Upper lobe of left lung (tissue), 6 donors: ENCODE measurements around the gene RNASET2. TPM values are rescaled to one million over a fixed set of nuclear protein-coding genes. Genes with fewer than 3 reads are reported as not detected.

Experiments
- ATAC-seq, 2 donors: fragments of 200-7000 bp; cut with Tn5 transposase; one replicate each; pipeline ENCODE4 v1.9.1; 2022; ENCODE audit warnings: mild to moderate bottlenecking in 2 of 2, moderate library complexity in 2 of 2; ENCODE audit not compliant: low FRiP score in 2 of 2
- DNase-seq, 2 donors: peaks; one replicate each; pipeline ENCODE4 v3.0.0-alpha.2; 2019 to 2020
- H3K27ac ChIP-seq, 4 donors: fragments of 200-600 bp; sonication (generic); one replicate each; pipeline ENCODE4 v1.5.1; 2016 to 2019
- H3K27me3 ChIP-seq, 4 donors: fragments of 200-600 bp; sonication (generic); one replicate each; pipeline ENCODE4 v1.5.1; 2017 to 2019
- H3K36me3 ChIP-seq, 4 donors: fragments of 200-600 bp; sonication (generic); one replicate each; pipeline ENCODE4 v1.5.1; 2016 to 2019
- H3K4me1 ChIP-seq, 4 donors: fragments of 200-600 bp; sonication (generic); one replicate each; pipeline ENCODE4 v1.5.1; 2018 to 2019
- H3K4me3 ChIP-seq, 4 donors: fragments of 200-600 bp; sonication (generic); one replicate each; pipeline ENCODE4 v1.5.1; 2017 to 2019; ENCODE audit warnings: mild to moderate bottlenecking in 2 of 4, moderate library complexity in 1 of 4
- H3K9me3 ChIP-seq, 4 donors: fragments of 200-600 bp; sonication (generic); one replicate each; pipeline ENCODE4 v1.5.1; 2018 to 2019
- EP300 ChIP-seq, 4 donors: sonication (generic); formaldehyde crosslinking; IDR thresholded peaks; one replicate each; pipeline ENCODE4 v1.5.1; 2017; ENCODE audit warnings: antibody characterized with exemption in 4 of 4, control low read depth in 2 of 4
- POLR2A ChIP-seq, 4 donors: fragments of 450-650 bp; IDR thresholded peaks; one replicate each; pipeline ENCODE4 v1.5.1; 2016 to 2017; ENCODE audit warnings: antibody characterized with exemption in 4 of 4, mild to moderate bottlenecking in 2 of 4
- POLR2AphosphoS5 ChIP-seq, 2 donors: sonication (generic); formaldehyde crosslinking; IDR thresholded peaks; one replicate each; pipeline ENCODE4 v1.5.1; 2017; ENCODE audit warnings: antibody characterized with exemption in 2 of 2
- WGBS, 2 donors: methylation state at CpG; one replicate each; pipeline ENCODE4 v1.1.5; 2017 to 2018; 5-methylcytosine and 5-hydroxymethylcytosine counted together
- total RNA-seq, 6 donors: library from RNA; depleted of rRNA in 4 of 6; stranded (reverse); fragments of >200 nt in 4 of 6; gene quantifications; one replicate each; pipeline versions ENCODE4 v1.1.0 to v1.2.1, GENCODE V29; 2016 to 2021
- TF ChIP-seq, protein P1 (sequence below), 6 experiments: fragments of 450-650 bp in 4 of 6; fragments of 200-600 bp in 2 of 6; sonication (generic) in 2 of 6; IDR thresholded peaks; one replicate each; pipeline ENCODE4 v1.5.1; 2016 to 2019; ENCODE audit warnings: antibody characterized with exemption in 6 of 6
- donor health status: DM: no; HTN: no; CAD: no; lungs with moderate emphysema.
- donor health status: DM: no; HTN: yes; CAD: no; lungs with severe emphysema.

Gene RNASET2
- total RNA-seq, 6 donors from 2014 or later = 66.4 to 131 (median 94.8) TPM

DNA sequence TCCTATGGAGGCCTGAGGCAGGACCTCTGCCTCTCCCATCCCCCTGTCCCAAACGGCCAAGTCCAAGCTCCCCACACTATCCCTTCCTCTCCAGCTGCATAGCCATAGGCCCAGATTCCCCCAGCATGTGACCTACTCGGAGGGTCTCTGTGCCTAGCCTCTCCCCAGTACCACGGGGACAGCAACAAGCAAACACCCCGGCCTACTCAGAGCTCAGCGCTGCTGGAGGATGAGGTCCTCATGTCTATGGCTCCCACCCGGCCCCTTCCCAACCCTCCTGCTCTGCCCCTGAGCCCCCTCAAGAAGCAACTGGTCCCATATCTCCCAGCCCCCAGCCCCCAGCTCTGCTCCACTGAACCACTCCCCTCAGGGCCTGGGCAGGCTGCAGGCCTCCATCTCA is 24.2 kb downstream of the RNASET2 start:
- H3K27ac ChIP-seq = no peak overlapping the region
- no peak for ATAC-seq
- H3K27me3 ChIP-seq = no peaks in the 10 kb centered on the region
- H3K9me3 ChIP-seq = no peaks in the 10 kb centered on the region
- H3K4me1 ChIP-seq = peaks cover 0 to 8% (median 3%) of the 10 kb centered on the region in 4 donors
- TF ChIP-seq POLR2A (IDR thresholded peaks at IDR 0.05) (no peak), POLR2AphosphoS5 (IDR thresholded peaks at IDR 0.05) (no peak)
- TF ChIP-seq, protein P1, sequence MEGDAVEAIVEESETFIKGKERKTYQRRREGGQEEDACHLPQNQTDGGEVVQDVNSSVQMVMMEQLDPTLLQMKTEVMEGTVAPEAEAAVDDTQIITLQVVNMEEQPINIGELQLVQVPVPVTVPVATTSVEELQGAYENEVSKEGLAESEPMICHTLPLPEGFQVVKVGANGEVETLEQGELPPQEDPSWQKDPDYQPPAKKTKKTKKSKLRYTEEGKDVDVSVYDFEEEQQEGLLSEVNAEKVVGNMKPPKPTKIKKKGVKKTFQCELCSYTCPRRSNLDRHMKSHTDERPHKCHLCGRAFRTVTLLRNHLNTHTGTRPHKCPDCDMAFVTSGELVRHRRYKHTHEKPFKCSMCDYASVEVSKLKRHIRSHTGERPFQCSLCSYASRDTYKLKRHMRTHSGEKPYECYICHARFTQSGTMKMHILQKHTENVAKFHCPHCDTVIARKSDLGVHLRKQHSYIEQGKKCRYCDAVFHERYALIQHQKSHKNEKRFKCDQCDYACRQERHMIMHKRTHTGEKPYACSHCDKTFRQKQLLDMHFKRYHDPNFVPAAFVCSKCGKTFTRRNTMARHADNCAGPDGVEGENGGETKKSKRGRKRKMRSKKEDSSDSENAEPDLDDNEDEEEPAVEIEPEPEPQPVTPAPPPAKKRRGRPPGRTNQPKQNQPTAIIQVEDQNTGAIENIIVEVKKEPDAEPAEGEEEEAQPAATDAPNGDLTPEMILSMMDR (IDR thresholded peaks at IDR 0.05) = no peak
- WGBS, 2 donors = 95% methylated on average over 6 of the region's 6 CpGs
- DNase-seq = no peak
- no peak overlapping the region for H3K4me3 ChIP-seq
- H3K36me3 ChIP-seq = peaks cover 0 to 55% (median 11%) of the 10 kb centered on the region in 4 donors

DNA sequence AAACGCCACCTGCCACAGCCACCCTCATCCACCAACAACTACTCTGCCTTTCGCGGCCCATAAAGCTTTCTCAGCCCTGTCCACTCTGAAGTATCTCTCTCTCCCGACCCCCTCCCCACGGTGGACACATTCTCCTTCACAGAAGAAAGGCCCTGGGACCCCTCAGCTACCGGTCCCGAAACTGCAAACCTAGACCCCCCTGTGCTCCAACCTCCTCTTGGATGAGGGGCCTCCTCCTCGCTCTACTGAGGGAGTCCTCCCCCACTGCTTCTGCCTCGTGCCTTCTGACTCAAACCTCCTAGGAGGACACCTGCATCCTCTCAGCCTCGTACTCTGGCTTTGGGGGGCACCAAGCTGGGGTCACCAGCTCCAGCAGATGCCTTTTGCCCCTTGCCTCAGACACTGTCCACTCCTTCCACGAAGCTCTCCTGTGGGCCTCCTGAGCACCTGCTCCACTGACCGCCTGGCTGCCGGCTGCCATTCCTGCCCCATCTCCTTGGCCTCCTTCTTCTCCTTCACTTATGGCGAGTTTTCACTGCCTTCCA is 24.9 kb downstream of the RNASET2 start:
- H3K4me3 ChIP-seq = no peak overlapping the region
- no peaks in the 10 kb centered on the region for H3K9me3 ChIP-seq
- H3K27me3 ChIP-seq = no peaks in the 10 kb centered on the region
- 93 to 96% methylated on average over 14 of the region's 14 CpGs for WGBS, 2 donors
- DNase-seq = no peak
- TF ChIP-seq POLR2AphosphoS5 (IDR thresholded peaks at IDR 0.05) (no peak), POLR2A (IDR thresholded peaks at IDR 0.05) (no peak), EP300 (IDR thresholded peaks at IDR 0.05) (no peak)
- TF ChIP-seq, protein P1 (IDR thresholded peaks at IDR 0.05) = no peak
- H3K4me1 ChIP-seq = peaks cover 0 to 8% (median 4%) of the 10 kb centered on the region in 4 donors
- no peak overlapping the region for H3K27ac ChIP-seq
- no peak for ATAC-seq
- peaks cover 0 to 52% (median 11%) of the 10 kb centered on the region in 4 donors for H3K36me3 ChIP-seq

DNA sequence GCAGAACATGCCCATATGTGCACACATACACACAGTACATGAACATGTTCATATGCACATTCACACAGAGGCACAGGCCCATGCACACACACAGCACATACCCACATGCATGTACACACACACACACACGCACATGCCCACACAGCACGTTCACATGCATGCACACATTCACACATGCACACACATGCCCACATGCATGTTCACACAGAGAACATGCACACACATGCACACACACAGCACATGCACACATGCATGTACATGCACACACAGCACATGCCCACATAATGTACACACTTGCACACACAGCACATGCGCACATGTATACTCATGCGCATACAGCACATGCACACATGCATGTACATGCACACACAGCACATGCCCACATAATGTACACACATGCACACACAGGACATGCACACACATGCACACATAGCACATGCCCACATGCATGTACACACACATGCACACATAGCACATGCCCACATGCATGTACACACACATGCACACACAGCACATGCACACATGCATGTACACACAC is 25.9 kb downstream of the RNASET2 start:
- Histone ChIP-seq H3K36me3 (peaks cover 0 to 43% (median 8%) of the 10 kb centered on the region in 4 donors), H3K27me3 (no peaks in the 10 kb centered on the region), H3K27ac (no peak overlapping the region), H3K9me3 (no peaks in the 10 kb centered on the region), H3K4me3 (no peak overlapping the region), H3K4me1 (peaks cover 0 to 8% (median 4%) of the 10 kb centered on the region in 4 donors)
- ATAC-seq = no peak
- no peak for DNase-seq
- TF ChIP-seq, protein P1 (IDR thresholded peaks at IDR 0.05) = no peak
- WGBS, 2 donors = 91 to 95% methylated on average over 4 of the region's 4 CpGs

DNA sequence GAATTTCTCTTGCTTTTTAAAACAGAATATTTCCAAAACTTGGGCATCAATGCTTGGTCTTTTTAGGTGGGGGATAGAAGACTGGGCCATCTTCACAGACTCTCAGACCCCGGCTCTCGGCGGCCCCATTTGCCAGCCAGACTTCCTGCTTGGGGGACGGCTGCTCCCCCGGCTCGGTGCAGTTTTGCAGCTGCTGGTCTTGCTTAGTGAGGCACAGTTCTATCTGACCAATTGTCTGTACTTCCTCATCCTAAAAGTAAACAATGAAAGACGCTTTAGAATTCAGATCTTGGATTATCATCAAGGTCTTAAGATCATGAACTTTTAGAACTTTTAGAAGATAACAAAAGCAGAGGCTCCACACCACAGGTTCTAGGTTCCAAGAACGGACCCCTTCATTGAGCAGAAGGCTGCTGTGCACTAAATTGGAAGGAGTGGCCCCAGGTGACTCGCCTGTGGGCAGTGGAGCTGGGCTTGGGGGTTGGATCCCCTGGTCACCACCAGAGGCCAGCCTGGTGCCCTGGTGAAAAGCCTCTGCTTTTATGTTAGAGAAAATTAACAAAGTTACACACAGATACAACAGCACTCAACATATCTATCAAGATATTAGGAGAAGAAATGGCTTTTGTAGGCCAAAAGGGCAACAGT is 26.7 kb downstream of the RNASET2 start:
- Histone ChIP-seq H3K9me3 (no peaks in the 10 kb centered on the region), H3K4me1 (peaks cover 0 to 8% (median 4%) of the 10 kb centered on the region in 4 donors), H3K27me3 (no peaks in the 10 kb centered on the region), H3K4me3 (no peak overlapping the region), H3K27ac (peak overlapping the region in 2 of 4 donors; percentile 37 to 43), H3K36me3 (peaks cover 0 to 39% (median 8%) of the 10 kb centered on the region in 4 donors)
- peak in 1 of 2 donors; percentile 47 for DNase-seq
- 48 to 55% methylated on average over 9 of the region's 9 CpGs for WGBS, 2 donors
- no peak for ATAC-seq
- TF ChIP-seq POLR2AphosphoS5 (IDR thresholded peaks at IDR 0.05) = no peak
- no peak for TF ChIP-seq POLR2A (IDR thresholded peaks at IDR 0.05)
- no peak for TF ChIP-seq EP300 (IDR thresholded peaks at IDR 0.05)
- TF ChIP-seq, protein P1 (IDR thresholded peaks at IDR 0.05) = no peak
